HCT116 (cell line): ENCODE results near the gene RNF169.

ENCODE experiments used
- EZH2phosphoT487 ChIP-seq: fragments of 200-600 bp; IDR thresholded peaks from 2 replicates; pipeline ENCODE4 v1.6.1; 2018; ENCODE audit warnings: antibody characterized with exemption, borderline replicate concordance
- POLR2A ChIP-seq: IDR thresholded peaks from 2 replicates; pipeline ENCODE4 v1.7.0; 2011; ENCODE audit warnings: borderline replicate concordance; ENCODE audit not compliant: insufficient read depth, insufficient read length; ENCODE audit errors: extremely low read depth
- SRF ChIP-seq: IDR thresholded peaks from 2 replicates; pipeline ENCODE4 v1.6.1; 2012; ENCODE audit warnings: low read depth
- YY1 ChIP-seq: IDR thresholded peaks from 2 replicates; pipeline ENCODE4 v1.6.1; 2011; ENCODE audit warnings: low read length, low read depth, moderate library complexity, mild to moderate bottlenecking; ENCODE audit not compliant: insufficient replicate concordance; ENCODE audit errors: extremely low read depth
- ZFX ChIP-seq: fragments of 450-650 bp; IDR thresholded peaks from 2 replicates; pipeline ENCODE4 v1.6.1; 2017
- TF ChIP-seq, protein P1 (sequence below), 3 experiments: fragments of 200-600 bp in 1 of 3; sonication (generic) in 1 of 3; IDR thresholded peaks in 2 of 3; conservative IDR thresholded peaks in 1 of 3; 2 replicates each; pipeline ENCODE4 v1.5.1; 2012 to 2017; ENCODE audit warnings: low read depth in 2 of 3, low read length in 2 of 3, antibody characterized with exemption in 1 of 3, borderline replicate concordance in 1 of 3, control low read depth in 1 of 3, mild to moderate bottlenecking in 1 of 3, mixed read lengths in 1 of 3, mixed run types in 1 of 3, moderate library complexity in 1 of 3; ENCODE audit not compliant: insufficient read depth in 1 of 3
- TF ChIP-seq, protein P2 (sequence below): IDR thresholded peaks from 2 replicates; pipeline ENCODE4 v1.6.1; 2011; ENCODE audit warnings: mild to moderate bottlenecking, low read length, moderate library complexity; ENCODE audit not compliant: insufficient replicate concordance; ENCODE audit errors: extremely low read depth
- TF ChIP-seq, protein P3 (sequence below): IDR thresholded peaks from 2 replicates; pipeline ENCODE4 v1.6.1; 2012

DNA sequence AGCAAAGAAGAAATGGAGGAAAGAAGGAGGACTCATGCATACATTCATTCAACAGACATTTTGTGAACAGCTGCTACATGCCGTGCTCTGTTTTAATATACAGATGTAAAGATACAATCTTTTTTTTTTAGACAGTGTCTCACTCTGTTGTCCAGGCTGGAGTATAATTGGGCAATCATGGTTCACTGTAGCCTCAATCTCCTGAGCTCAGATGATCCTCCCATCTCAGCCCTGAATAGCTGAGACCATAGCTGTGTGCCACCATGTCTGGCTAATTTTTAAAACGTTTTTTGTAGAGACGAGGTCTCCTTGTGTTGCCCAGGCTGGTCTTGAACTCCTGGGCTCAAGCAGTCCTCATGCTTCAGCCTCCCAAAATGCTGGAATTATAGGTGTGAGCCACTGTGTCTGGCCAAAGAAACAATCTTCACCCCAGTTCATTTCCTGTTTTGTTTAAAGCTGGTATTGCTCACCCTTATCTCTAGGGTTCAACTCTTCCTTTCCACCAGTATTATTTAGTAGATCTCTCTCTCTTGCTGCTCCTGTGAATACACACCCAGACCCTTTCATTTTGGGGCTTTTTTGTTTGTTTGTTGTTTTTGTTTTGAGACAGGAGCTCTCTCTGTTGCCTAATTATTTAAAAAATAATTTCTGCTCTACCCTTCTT, 69.8 kb downstream of the RNF169 start:
- TF ChIP-seq POLR2A (no peak), EZH2phosphoT487 (no peak), YY1 (no peak), SRF (no peak), ZFX (no peak)
- TF ChIP-seq, protein P1, sequence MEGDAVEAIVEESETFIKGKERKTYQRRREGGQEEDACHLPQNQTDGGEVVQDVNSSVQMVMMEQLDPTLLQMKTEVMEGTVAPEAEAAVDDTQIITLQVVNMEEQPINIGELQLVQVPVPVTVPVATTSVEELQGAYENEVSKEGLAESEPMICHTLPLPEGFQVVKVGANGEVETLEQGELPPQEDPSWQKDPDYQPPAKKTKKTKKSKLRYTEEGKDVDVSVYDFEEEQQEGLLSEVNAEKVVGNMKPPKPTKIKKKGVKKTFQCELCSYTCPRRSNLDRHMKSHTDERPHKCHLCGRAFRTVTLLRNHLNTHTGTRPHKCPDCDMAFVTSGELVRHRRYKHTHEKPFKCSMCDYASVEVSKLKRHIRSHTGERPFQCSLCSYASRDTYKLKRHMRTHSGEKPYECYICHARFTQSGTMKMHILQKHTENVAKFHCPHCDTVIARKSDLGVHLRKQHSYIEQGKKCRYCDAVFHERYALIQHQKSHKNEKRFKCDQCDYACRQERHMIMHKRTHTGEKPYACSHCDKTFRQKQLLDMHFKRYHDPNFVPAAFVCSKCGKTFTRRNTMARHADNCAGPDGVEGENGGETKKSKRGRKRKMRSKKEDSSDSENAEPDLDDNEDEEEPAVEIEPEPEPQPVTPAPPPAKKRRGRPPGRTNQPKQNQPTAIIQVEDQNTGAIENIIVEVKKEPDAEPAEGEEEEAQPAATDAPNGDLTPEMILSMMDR (IDR thresholded peaks at IDR 0.05 in 2 of 3, conservative IDR thresholded peaks at IDR 0.05 in 1 of 3; ENCODE audit: borderline replicate concordance in 1 of 3, insufficient read depth in 1 of 3, low read depth in 2 of 3, low read length in 2 of 3) = no peak
- TF ChIP-seq, protein P2, sequence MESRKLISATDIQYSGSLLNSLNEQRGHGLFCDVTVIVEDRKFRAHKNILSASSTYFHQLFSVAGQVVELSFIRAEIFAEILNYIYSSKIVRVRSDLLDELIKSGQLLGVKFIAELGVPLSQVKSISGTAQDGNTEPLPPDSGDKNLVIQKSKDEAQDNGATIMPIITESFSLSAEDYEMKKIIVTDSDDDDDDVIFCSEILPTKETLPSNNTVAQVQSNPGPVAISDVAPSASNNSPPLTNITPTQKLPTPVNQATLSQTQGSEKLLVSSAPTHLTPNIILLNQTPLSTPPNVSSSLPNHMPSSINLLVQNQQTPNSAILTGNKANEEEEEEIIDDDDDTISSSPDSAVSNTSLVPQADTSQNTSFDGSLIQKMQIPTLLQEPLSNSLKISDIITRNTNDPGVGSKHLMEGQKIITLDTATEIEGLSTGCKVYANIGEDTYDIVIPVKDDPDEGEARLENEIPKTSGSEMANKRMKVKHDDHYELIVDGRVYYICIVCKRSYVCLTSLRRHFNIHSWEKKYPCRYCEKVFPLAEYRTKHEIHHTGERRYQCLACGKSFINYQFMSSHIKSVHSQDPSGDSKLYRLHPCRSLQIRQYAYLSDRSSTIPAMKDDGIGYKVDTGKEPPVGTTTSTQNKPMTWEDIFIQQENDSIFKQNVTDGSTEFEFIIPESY = no peak
- TF ChIP-seq, protein P3, sequence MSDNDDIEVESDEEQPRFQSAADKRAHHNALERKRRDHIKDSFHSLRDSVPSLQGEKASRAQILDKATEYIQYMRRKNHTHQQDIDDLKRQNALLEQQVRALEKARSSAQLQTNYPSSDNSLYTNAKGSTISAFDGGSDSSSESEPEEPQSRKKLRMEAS = no peak
